ENCODE results near the gene CHP1. TPM values are rescaled to one million over a fixed set of nuclear protein-coding genes. Genes with fewer than 3 reads are reported as not detected.

Gene CHP1
- total RNA-seq: 47.9 and 58.5 TPM in 2 replicates

DNA sequence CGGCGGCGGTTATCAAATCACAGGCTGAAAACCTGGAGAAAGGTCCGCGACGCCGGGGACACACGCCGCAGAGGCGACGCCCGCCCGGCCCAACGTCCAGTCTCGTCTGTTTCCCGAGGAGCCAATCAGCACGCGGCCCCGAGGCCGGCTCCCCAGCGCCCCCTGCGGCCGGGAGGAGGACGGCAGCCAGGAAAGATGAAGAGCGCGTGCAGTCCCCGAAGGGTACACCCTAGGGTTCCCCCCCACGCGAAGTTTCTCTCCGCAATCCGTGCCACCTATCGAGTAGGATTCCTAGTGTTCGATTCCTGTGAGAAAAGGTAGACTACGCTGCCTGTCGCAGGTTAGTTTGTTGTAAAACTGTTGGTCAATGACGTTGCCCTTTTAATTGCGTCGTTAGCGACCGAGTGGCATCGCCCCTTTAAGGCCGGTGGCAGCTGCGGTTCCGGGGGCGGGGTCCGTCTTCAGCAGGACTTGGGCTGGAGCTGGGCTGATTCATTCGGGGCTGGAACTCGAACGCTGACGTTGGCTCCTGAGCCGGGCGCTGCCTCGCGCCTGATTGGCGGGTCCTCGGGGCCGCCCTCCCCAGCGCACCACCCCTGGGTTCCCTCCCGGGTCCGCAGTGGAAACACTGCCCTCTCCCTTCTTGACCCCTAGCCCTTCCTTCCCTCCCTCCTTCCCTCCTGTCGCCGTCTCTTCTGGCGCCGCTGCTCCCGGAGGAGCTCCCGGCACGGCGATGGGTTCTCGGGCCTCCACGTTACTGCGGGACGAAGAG lies at the start of gene CHP1, which contains the start of gene EXD1:
Gene CHP1 (plus strand): TSS at position 619 of the 772 bp plus-strand sequence. CDS start 115 bp downstream, at position 734.
Gene EXD1 (minus strand): TSS at position 108 of the 772 bp plus-strand sequence. CDS start 4,182 bp downstream, outside the sequence.
- no peaks in the 10 kb centered on the region for H3K27me3 Mint-ChIP-seq
- ChIA-PET CTCF (interaction anchor here (0.6 to 1.6 kb wide), 9 partner anchors 23 to 324 kb away, joined by 3 to 6 read pairs (median 4); partner anchors contain the start of genes NUSAP1 and OIP5), POLR2A (interaction anchor here (0.5 to 2.5 kb wide), 22 partner anchors 9 to 1042 kb away, joined by 3 to 30 read pairs (median 3); partner anchors contain the start of genes C15orf62, CHAC1, GANC and INO80)
- H3K4me3 Mint-ChIP-seq: peak within 1 kb of the TSS; percentile 91
- H3K36me3 Mint-ChIP-seq (ENCODE audit: low read depth): peaks cover 2% of the 10 kb centered on the region
- H3K9me3 Mint-ChIP-seq: no peaks in the 10 kb centered on the region
- ATAC-seq (ENCODE audit: low read depth): peak; percentile 98
- intact Hi-C loops (cut with micrococcal nuclease): loop anchor here (1.0 kb wide), 9 partner anchors 28 to 324 kb away; partner anchors contain the start of genes CHAC1, INO80, NDUFAF1 and NUSAP1
- peaks cover 28% of the 10 kb centered on the region for H3K4me1 Mint-ChIP-seq
- DNase-seq: peak; percentile 93
- peak within 1 kb of the TSS; percentile 81 for H3K27ac Mint-ChIP-seq
- TF ChIP-seq CTCF (IDR thresholded peaks at IDR 0.05): peak; percentile 99

DNA sequence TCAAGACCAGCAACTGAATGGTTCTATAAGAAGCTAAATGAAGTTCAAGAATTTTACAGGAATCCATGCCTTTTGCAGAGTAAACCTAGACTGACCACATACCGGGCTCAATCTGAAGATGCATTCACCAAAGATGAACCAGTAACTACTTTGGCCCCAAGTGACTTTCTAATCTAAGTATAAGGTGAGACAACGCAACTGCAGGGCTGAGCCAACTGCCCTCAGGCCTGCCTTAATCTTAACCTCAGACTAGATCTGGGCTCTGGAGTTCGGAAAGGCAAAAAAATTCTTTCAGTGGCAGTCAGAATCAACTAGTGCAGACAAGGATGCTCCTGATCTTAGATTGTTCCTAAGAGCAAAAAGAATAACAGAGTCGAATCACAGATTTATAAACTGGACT lies 48.8 kb upstream of the CHP1 start:
- ATAC-seq (ENCODE audit: low read depth) (no peak), DNase-seq (no peak)
- ChIA-PET CTCF (interaction anchor here (1.2 to 1.5 kb wide), 2 partner anchors 277 to 324 kb away, joined by 4 to 6 read pairs; no protein-coding TSS in a partner anchor), POLR2A (no interaction called here)
- H3K4me1 Mint-ChIP-seq: peaks cover 4% of the 10 kb centered on the region
- H3K4me3 Mint-ChIP-seq: no peak overlapping the region
- H3K27me3 Mint-ChIP-seq: no peaks in the 10 kb centered on the region
- H3K36me3 Mint-ChIP-seq (ENCODE audit: low read depth): no peaks in the 10 kb centered on the region
- intact Hi-C loops (cut with micrococcal nuclease): loop anchor here (10.0 kb wide), 1 partner anchor 157 kb away; no protein-coding TSS in a partner anchor
- no peak for TF ChIP-seq CTCF (IDR thresholded peaks at IDR 0.05)
- no peaks in the 10 kb centered on the region for H3K9me3 Mint-ChIP-seq
- H3K27ac Mint-ChIP-seq: no peak overlapping the region

DNA sequence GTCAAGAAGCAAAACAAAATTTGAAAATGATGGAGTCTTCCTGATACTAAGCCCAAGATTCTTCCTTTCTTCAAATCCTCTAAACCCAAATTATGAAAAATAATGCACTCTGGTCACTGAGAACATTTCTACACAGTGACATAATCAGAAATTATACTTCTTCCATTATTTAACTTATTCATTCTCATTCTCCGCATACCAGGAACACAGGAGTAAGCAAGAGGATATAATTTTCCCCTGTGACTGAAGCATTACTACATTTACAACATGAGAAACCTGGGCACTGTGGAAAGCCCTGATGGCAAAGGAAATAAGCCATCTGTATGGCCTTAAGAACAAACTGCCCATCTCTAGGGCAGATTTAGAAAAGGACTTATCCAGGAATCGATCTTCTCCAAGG lies 47.5 kb upstream of the CHP1 start:
- H3K4me1 Mint-ChIP-seq: peaks cover 4% of the 10 kb centered on the region
- H3K27me3 Mint-ChIP-seq: no peaks in the 10 kb centered on the region
- ChIA-PET CTCF (interaction anchor here (1.1 to 3.7 kb wide), 4 partner anchors 242 to 325 kb away, joined by 5 to 97 read pairs (median 23); no protein-coding TSS in a partner anchor), POLR2A (no interaction called here)
- no peaks in the 10 kb centered on the region for H3K9me3 Mint-ChIP-seq
- H3K36me3 Mint-ChIP-seq (ENCODE audit: low read depth): no peaks in the 10 kb centered on the region
- TF ChIP-seq CTCF (IDR thresholded peaks at IDR 0.05): no peak
- no peak overlapping the region for H3K27ac Mint-ChIP-seq
- no peak for ATAC-seq (ENCODE audit: low read depth)
- DNase-seq: no peak
- no peak overlapping the region for H3K4me3 Mint-ChIP-seq
- intact Hi-C loops (cut with micrococcal nuclease): loop anchor here (10.0 kb wide), 1 partner anchor 159 kb away; no protein-coding TSS in a partner anchor

DNA sequence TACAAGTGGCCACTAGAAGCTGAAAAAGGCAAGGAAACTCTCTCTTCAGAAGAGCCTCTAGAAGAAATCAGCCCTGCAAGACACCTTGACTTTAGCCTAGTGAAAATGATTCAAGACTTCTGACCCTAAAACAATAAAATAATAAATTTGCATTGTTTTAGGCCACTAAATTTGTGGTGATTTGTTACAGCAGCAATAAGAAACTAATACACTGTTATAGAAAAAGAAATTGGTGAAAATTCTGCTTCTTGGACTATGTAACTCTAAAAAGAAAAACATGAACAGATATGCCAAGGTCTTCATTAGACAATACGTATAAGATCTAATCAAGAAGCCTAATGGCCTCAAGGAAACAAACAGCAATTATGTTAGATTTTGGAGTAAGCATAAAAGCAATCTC lies 36.6 kb upstream of the CHP1 start:
- intact Hi-C loops (cut with micrococcal nuclease): no loop called here
- Mint-ChIP-seq H3K4me3 (no peak overlapping the region), H3K36me3 (ENCODE audit: low read depth) (no peaks in the 10 kb centered on the region), H3K9me3 (no peaks in the 10 kb centered on the region), H3K27me3 (no peaks in the 10 kb centered on the region), H3K4me1 (no peaks in the 10 kb centered on the region), H3K27ac (no peak overlapping the region)
- DNase-seq (no peak), ATAC-seq (ENCODE audit: low read depth) (no peak)
- ChIA-PET CTCF (no interaction called here), POLR2A (no interaction called here)
- TF ChIP-seq CTCF (IDR thresholded peaks at IDR 0.05): no peak

DNA sequence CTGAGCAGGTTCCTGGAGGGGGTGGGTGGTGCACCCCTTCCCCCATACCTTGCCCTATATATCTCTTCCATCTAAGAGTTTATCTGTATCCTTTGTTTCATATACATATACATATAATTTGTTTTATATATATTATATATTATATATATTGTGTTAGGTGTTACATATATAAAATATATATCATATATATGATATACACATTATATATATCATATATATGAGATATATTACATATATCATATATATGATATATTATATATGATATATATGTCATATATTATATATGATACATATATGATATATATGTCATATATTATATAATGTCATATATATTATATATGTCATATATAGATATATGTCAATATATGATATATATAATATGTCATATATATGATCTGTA lies 31.6 kb upstream of the CHP1 start:
- H3K27ac Mint-ChIP-seq: no peak overlapping the region
- intact Hi-C loops (cut with micrococcal nuclease): no loop called here
- CTCF ChIA-PET: no interaction called here
- ATAC-seq (ENCODE audit: low read depth): no peak
- no peak overlapping the region for H3K4me3 Mint-ChIP-seq
- H3K9me3 Mint-ChIP-seq: no peaks in the 10 kb centered on the region
- no peaks in the 10 kb centered on the region for H3K36me3 Mint-ChIP-seq (ENCODE audit: low read depth)
- H3K27me3 Mint-ChIP-seq: no peaks in the 10 kb centered on the region
- no peaks in the 10 kb centered on the region for H3K4me1 Mint-ChIP-seq
- no peak for DNase-seq
- POLR2A ChIA-PET: no interaction called here
- no peak for TF ChIP-seq CTCF (IDR thresholded peaks at IDR 0.05)
